HG02970 (cell line): ENCODE results near the gene CIDEC.
"Not testable (repeated sequence)": the region's sequence is repeated elsewhere in the genome, so short reads cannot be mapped to it uniquely, and the experiment has no call there.

Experiments used
- ATAC-seq: cut with Tn5 transposase; IDR thresholded peaks from one replicate; pipeline ENCODE4 v1.9.1; 2021; ENCODE audit warnings: mild to moderate bottlenecking, moderate library complexity, moderate number of reproducible peaks; ENCODE audit not compliant: unreplicated experiment, low FRiP score

The CIDEC gene

GRCh38 chr3:9851383-9851782 is 28.7 kb downstream of the CIDEC start:
- not testable (repeated sequence) for ATAC-seq

- not testable (repeated sequence) for ATAC-seq
Observed at GRCh38 chr3:9848860-9849259, 31.2 kb downstream of the CIDEC start.

- ATAC-seq, result not testable (repeated sequence)
Observed at GRCh38 chr3:9847870-9848269, 32.2 kb downstream of the CIDEC start.

GRCh38 chr3:9846931-9847488 is 33.0 kb downstream of the CIDEC start:
- no peak for ATAC-seq

- ATAC-seq, result no peak
Observed at GRCh38 chr3:9846231-9846630, 33.8 kb downstream of the CIDEC start.

- ATAC-seq, result peak; percentile 93
Observed at GRCh38 chr3:9843715-9844438, 36.2 kb downstream of the CIDEC start, which contains the start of gene RPUSD3. TSS of gene RPUSD3 (minus strand) at chr3:9844008. CDS start at chr3:9843990, 18 bp downstream.

GRCh38 chr3:9841015-9841414 is 39.0 kb downstream of the CIDEC start:
- no peak for ATAC-seq

GRCh38 chr3:9838856-9839255 is 41.2 kb downstream of the CIDEC start:
- no peak for ATAC-seq

- no peak for ATAC-seq
Observed at GRCh38 chr3:9837701-9838582, 42.1 kb downstream of the CIDEC start.

- ATAC-seq, result no peak
Observed at GRCh38 chr3:9834520-9835380, 45.3 kb downstream of the CIDEC start.

- no peak for ATAC-seq
Observed at GRCh38 chr3:9833078-9833477, 47.0 kb downstream of the CIDEC start.

- no peak for ATAC-seq
Observed at GRCh38 chr3:9831253-9831652, 48.8 kb downstream of the CIDEC start.

- no peak for ATAC-seq
Observed at GRCh38 chr3:9828801-9829755, 51.0 kb downstream of the CIDEC start.

- no peak for ATAC-seq
Observed at GRCh38 chr3:9826815-9827573, 53.1 kb downstream of the CIDEC start.

GRCh38 chr3:9825451-9826040 is 54.5 kb downstream of the CIDEC start:
- no peak for ATAC-seq

GRCh38 chr3:9820946-9821345 is 59.1 kb downstream of the CIDEC start:
- ATAC-seq, result no peak

GRCh38 chr3:9820543-9820942 is 59.5 kb downstream of the CIDEC start:
- no peak for ATAC-seq
